ENCODE results near the gene RCSD1.

RCSD1 gene

GRCh38 chr1:167678422-167678821 is 48.4 kb downstream of the RCSD1 start:
- peaks cover 10% of the 10 kb centered on the region for H3K4me1 ChIP-seq (ENCODE audit: control insufficient read depth, insufficient read depth, low read length)
- H3K4me3 ChIP-seq (ENCODE audit: low read length), result no peak overlapping the region
- no peaks in the 10 kb centered on the region for H3K27me3 ChIP-seq (ENCODE audit: control insufficient read depth, insufficient read depth, low read length)
- H3K9ac ChIP-seq (ENCODE audit: low read length), result no peak overlapping the region
- H3K36me3 ChIP-seq (ENCODE audit: control insufficient read depth, insufficient read depth, low read length), result no peaks in the 10 kb centered on the region
- no peak overlapping the region for H3K27ac ChIP-seq (ENCODE audit: low read depth, low read length)

GRCh38 chr1:167678838-167679237 is 48.8 kb downstream of the RCSD1 start:
- Histone ChIP-seq H3K27ac (ENCODE audit: low read depth, low read length) (no peak overlapping the region), H3K27me3 (ENCODE audit: control insufficient read depth, insufficient read depth, low read length) (no peaks in the 10 kb centered on the region), H3K4me3 (ENCODE audit: low read length) (no peak overlapping the region), H3K36me3 (ENCODE audit: control insufficient read depth, insufficient read depth, low read length) (no peaks in the 10 kb centered on the region), H3K4me1 (ENCODE audit: control insufficient read depth, insufficient read depth, low read length) (peaks cover 10% of the 10 kb centered on the region), H3K9ac (ENCODE audit: low read length) (no peak overlapping the region)

- Histone ChIP-seq H3K9ac (ENCODE audit: low read length) (no peak overlapping the region), H3K27me3 (ENCODE audit: control insufficient read depth, insufficient read depth, low read length) (no peaks in the 10 kb centered on the region), H3K27ac (ENCODE audit: low read depth, low read length) (no peak overlapping the region), H3K36me3 (ENCODE audit: control insufficient read depth, insufficient read depth, low read length) (no peaks in the 10 kb centered on the region), H3K4me1 (ENCODE audit: control insufficient read depth, insufficient read depth, low read length) (peaks cover 13% of the 10 kb centered on the region), H3K4me3 (ENCODE audit: low read length) (no peak overlapping the region)
Measured at GRCh38 chr1:167679714-167680113, 49.7 kb downstream of the RCSD1 start.

- no peak overlapping the region for H3K9ac ChIP-seq (ENCODE audit: low read length)
- no peak overlapping the region for H3K27ac ChIP-seq (ENCODE audit: low read depth, low read length)
- no peak overlapping the region for H3K4me3 ChIP-seq (ENCODE audit: low read length)
- H3K4me1 ChIP-seq (ENCODE audit: control insufficient read depth, insufficient read depth, low read length), result peaks cover 21% of the 10 kb centered on the region
- no peaks in the 10 kb centered on the region for H3K27me3 ChIP-seq (ENCODE audit: control insufficient read depth, insufficient read depth, low read length)
- no peaks in the 10 kb centered on the region for H3K36me3 ChIP-seq (ENCODE audit: control insufficient read depth, insufficient read depth, low read length)
Measured at GRCh38 chr1:167681024-167681423, 51.0 kb downstream of the RCSD1 start.

- H3K27ac ChIP-seq (ENCODE audit: low read depth, low read length), result no peak overlapping the region
- H3K4me3 ChIP-seq (ENCODE audit: low read length), result no peak overlapping the region
- no peak overlapping the region for H3K9ac ChIP-seq (ENCODE audit: low read length)
- H3K4me1 ChIP-seq (ENCODE audit: control insufficient read depth, insufficient read depth, low read length), result peaks cover 27% of the 10 kb centered on the region
- H3K36me3 ChIP-seq (ENCODE audit: control insufficient read depth, insufficient read depth, low read length), result no peaks in the 10 kb centered on the region
- no peaks in the 10 kb centered on the region for H3K27me3 ChIP-seq (ENCODE audit: control insufficient read depth, insufficient read depth, low read length)
Measured at GRCh38 chr1:167681451-167682098, 51.5 kb downstream of the RCSD1 start.

- Histone ChIP-seq H3K27me3 (ENCODE audit: control insufficient read depth, insufficient read depth, low read length) (no peaks in the 10 kb centered on the region), H3K27ac (ENCODE audit: low read depth, low read length) (peak overlapping the region; percentile 48), H3K9ac (ENCODE audit: low read length) (no peak overlapping the region), H3K36me3 (ENCODE audit: control insufficient read depth, insufficient read depth, low read length) (no peaks in the 10 kb centered on the region), H3K4me3 (ENCODE audit: low read length) (no peak overlapping the region), H3K4me1 (ENCODE audit: control insufficient read depth, insufficient read depth, low read length) (peaks cover 33% of the 10 kb centered on the region)
Measured at GRCh38 chr1:167683226-167683625, 53.2 kb downstream of the RCSD1 start.

GRCh38 chr1:167683641-167684502 is 53.8 kb downstream of the RCSD1 start:
- Histone ChIP-seq H3K4me3 (ENCODE audit: low read length) (no peak overlapping the region), H3K9ac (ENCODE audit: low read length) (no peak overlapping the region), H3K27me3 (ENCODE audit: control insufficient read depth, insufficient read depth, low read length) (no peaks in the 10 kb centered on the region), H3K4me1 (ENCODE audit: control insufficient read depth, insufficient read depth, low read length) (peaks cover 33% of the 10 kb centered on the region), H3K36me3 (ENCODE audit: control insufficient read depth, insufficient read depth, low read length) (no peaks in the 10 kb centered on the region), H3K27ac (ENCODE audit: low read depth, low read length) (peak overlapping the region; percentile 48)

GRCh38 chr1:167685844-167686243 is 55.8 kb downstream of the RCSD1 start:
- H3K4me3 ChIP-seq (ENCODE audit: low read length), result no peak overlapping the region
- H3K36me3 ChIP-seq (ENCODE audit: control insufficient read depth, insufficient read depth, low read length), result peaks cover 3% of the 10 kb centered on the region
- no peak overlapping the region for H3K9ac ChIP-seq (ENCODE audit: low read length)
- H3K4me1 ChIP-seq (ENCODE audit: control insufficient read depth, insufficient read depth, low read length), result peaks cover 33% of the 10 kb centered on the region
- H3K27ac ChIP-seq (ENCODE audit: low read depth, low read length), result peak overlapping the region; percentile 41
- H3K27me3 ChIP-seq (ENCODE audit: control insufficient read depth, insufficient read depth, low read length), result no peaks in the 10 kb centered on the region

GRCh38 chr1:167687919-167688519 is 58.0 kb downstream of the RCSD1 start:
- H3K4me1 ChIP-seq (ENCODE audit: control insufficient read depth, insufficient read depth, low read length), result peaks cover 23% of the 10 kb centered on the region
- peaks cover 3% of the 10 kb centered on the region for H3K36me3 ChIP-seq (ENCODE audit: control insufficient read depth, insufficient read depth, low read length)
- H3K4me3 ChIP-seq (ENCODE audit: low read length), result no peak overlapping the region
- no peak overlapping the region for H3K27ac ChIP-seq (ENCODE audit: low read depth, low read length)
- no peaks in the 10 kb centered on the region for H3K27me3 ChIP-seq (ENCODE audit: control insufficient read depth, insufficient read depth, low read length)
- H3K9ac ChIP-seq (ENCODE audit: low read length), result no peak overlapping the region

- Histone ChIP-seq H3K36me3 (ENCODE audit: control insufficient read depth, insufficient read depth, low read length) (peaks cover 8% of the 10 kb centered on the region), H3K27me3 (ENCODE audit: control insufficient read depth, insufficient read depth, low read length) (no peaks in the 10 kb centered on the region), H3K27ac (ENCODE audit: low read depth, low read length) (no peak overlapping the region), H3K4me3 (ENCODE audit: low read length) (no peak overlapping the region), H3K9ac (ENCODE audit: low read length) (no peak overlapping the region), H3K4me1 (ENCODE audit: control insufficient read depth, insufficient read depth, low read length) (peaks cover 22% of the 10 kb centered on the region)
Measured at GRCh38 chr1:167689567-167689920, 59.5 kb downstream of the RCSD1 start.

- no peak overlapping the region for H3K9ac ChIP-seq (ENCODE audit: low read length)
- H3K4me1 ChIP-seq (ENCODE audit: control insufficient read depth, insufficient read depth, low read length), result peaks cover 17% of the 10 kb centered on the region
- H3K36me3 ChIP-seq (ENCODE audit: control insufficient read depth, insufficient read depth, low read length), result peaks cover 8% of the 10 kb centered on the region
- H3K4me3 ChIP-seq (ENCODE audit: low read length), result no peak overlapping the region
- H3K27me3 ChIP-seq (ENCODE audit: control insufficient read depth, insufficient read depth, low read length), result no peaks in the 10 kb centered on the region
- no peak overlapping the region for H3K27ac ChIP-seq (ENCODE audit: low read depth, low read length)
Measured at GRCh38 chr1:167690053-167690452, 60.0 kb downstream of the RCSD1 start.

- H3K27ac ChIP-seq (ENCODE audit: low read depth, low read length), result no peak overlapping the region
- no peaks in the 10 kb centered on the region for H3K27me3 ChIP-seq (ENCODE audit: control insufficient read depth, insufficient read depth, low read length)
- peaks cover 12% of the 10 kb centered on the region for H3K36me3 ChIP-seq (ENCODE audit: control insufficient read depth, insufficient read depth, low read length)
- no peak overlapping the region for H3K4me3 ChIP-seq (ENCODE audit: low read length)
- no peaks in the 10 kb centered on the region for H3K4me1 ChIP-seq (ENCODE audit: control insufficient read depth, insufficient read depth, low read length)
- H3K9ac ChIP-seq (ENCODE audit: low read length), result no peak overlapping the region
Measured at GRCh38 chr1:167693425-167694045, 63.5 kb downstream of the RCSD1 start.
